GM21423 (cell line): Measurements from ENCODE around the gene DNAJC6.
"Not testable (repeated sequence)": the region's sequence is repeated elsewhere in the genome, so short reads cannot be mapped to it uniquely, and the experiment has no call there.

ENCODE experiments used
- ATAC-seq: cut with Tn5 transposase; IDR thresholded peaks from one replicate; pipeline ENCODE4 v1.9.1; 2021; ENCODE audit warnings: mild to moderate bottlenecking, moderate library complexity; ENCODE audit not compliant: unreplicated experiment

The DNAJC6 gene

GRCh38 chr1:65309304-65310077 lies at the start of gene DNAJC6:
Gene DNAJC6, plus strand, starts transcription at chr1:65309543. Its CDS starts 203 bp downstream, at chr1:65309746.
- ATAC-seq = peak; percentile 62

- ATAC-seq = peak; percentile 35
Observed at GRCh38 chr1:65259816-65260215, 49.5 kb upstream of the DNAJC6 start.

GRCh38 chr1:65260851-65261473 lies 48.4 kb upstream of the DNAJC6 start:
- peak; percentile 56 for ATAC-seq

GRCh38 chr1:65263286-65263685 lies 46.1 kb upstream of the DNAJC6 start:
- ATAC-seq = no peak

GRCh38 chr1:65264197-65264929 lies 45.0 kb upstream of the DNAJC6 start:
- no peak for ATAC-seq

GRCh38 chr1:65265296-65265650 lies 44.1 kb upstream of the DNAJC6 start:
- no peak for ATAC-seq

GRCh38 chr1:65265651-65266351 lies 43.5 kb upstream of the DNAJC6 start:
- peak; percentile 41 for ATAC-seq

- ATAC-seq = no peak
Observed at GRCh38 chr1:65266476-65266875, 42.9 kb upstream of the DNAJC6 start.

- ATAC-seq = no peak
Observed at GRCh38 chr1:65267271-65267670, 42.1 kb upstream of the DNAJC6 start.

- no peak for ATAC-seq
Observed at GRCh38 chr1:65267683-65268082, 41.7 kb upstream of the DNAJC6 start.

GRCh38 chr1:65269612-65270011 lies 39.7 kb upstream of the DNAJC6 start:
- no peak for ATAC-seq

- ATAC-seq = no peak
Observed at GRCh38 chr1:65276197-65276939, 33.0 kb upstream of the DNAJC6 start.

GRCh38 chr1:65277605-65278347 lies 31.6 kb upstream of the DNAJC6 start:
- no peak for ATAC-seq

GRCh38 chr1:65278376-65279069 lies 30.8 kb upstream of the DNAJC6 start:
- ATAC-seq = no peak

GRCh38 chr1:65279070-65279779 lies 30.1 kb upstream of the DNAJC6 start:
- ATAC-seq = no peak

GRCh38 chr1:65281846-65282245 lies 27.5 kb upstream of the DNAJC6 start:
- ATAC-seq = no peak

- ATAC-seq = no peak
Observed at GRCh38 chr1:65284229-65284628, 25.1 kb upstream of the DNAJC6 start.

GRCh38 chr1:65289449-65289848 lies 19.9 kb upstream of the DNAJC6 start:
- ATAC-seq = peak; percentile 89

GRCh38 chr1:65291818-65292217 lies 17.5 kb upstream of the DNAJC6 start:
- ATAC-seq = not testable (repeated sequence)
